Transverse colon (tissue), 4 donors: Measurements from ENCODE around the gene BNIP1. TPM values are rescaled to one million over a fixed set of nuclear protein-coding genes. Genes with fewer than 3 reads are reported as not detected.

ENCODE experiments used
- DNase-seq: peaks from one replicate; pipeline ENCODE4 v3.0.0-alpha.2; 2019
- H3K27ac ChIP-seq, 4 donors: fragments of 200-600 bp; sonication (generic); 2 replicates each; pipeline ENCODE4 v1.5.1; 2016 to 2018; ENCODE audit warnings: inconsistent platforms in 4 of 4
- H3K27me3 ChIP-seq: fragments of 200-600 bp; sonication (generic); 2 replicates; pipeline ENCODE4 v1.5.1; 2017; ENCODE audit warnings: inconsistent platforms
- H3K36me3 ChIP-seq, 4 donors: fragments of 200-600 bp; sonication (generic); 2 replicates each; pipeline ENCODE4 v1.5.1; 2017 to 2019; ENCODE audit warnings: inconsistent platforms in 4 of 4
- H3K4me1 ChIP-seq, 4 donors: fragments of 200-600 bp; sonication (generic); 2 replicates each; pipeline ENCODE4 v1.5.1; 2017 to 2020; ENCODE audit warnings: inconsistent platforms in 4 of 4
- H3K4me3 ChIP-seq, 4 donors: fragments of 200-600 bp; sonication (generic); 1 replicate in 1 of 4; 2 replicates in 3 of 4; pipeline versions ENCODE4 v1.5.1 to v1.6.1; 2017 to 2019; ENCODE audit warnings: inconsistent platforms in 4 of 4
- H3K9me3 ChIP-seq, 2 donors: fragments of 200-600 bp; sonication (generic); 2 replicates each; pipeline ENCODE4 v1.5.1; 2017 to 2019; ENCODE audit warnings: inconsistent platforms in 2 of 2
- EP300 ChIP-seq: sonication (generic); formaldehyde crosslinking; IDR thresholded peaks from one replicate; pipeline ENCODE4 v1.6.1; 2017; ENCODE audit warnings: antibody characterized with exemption, low read depth
- POLR2A ChIP-seq: fragments of 450-650 bp; IDR thresholded peaks from one replicate; pipeline ENCODE4 v1.6.1; 2016; ENCODE audit warnings: antibody characterized with exemption, mild to moderate bottlenecking, moderate library complexity
- POLR2AphosphoS5 ChIP-seq, 3 donors: sonication (generic); formaldehyde crosslinking; IDR thresholded peaks; one replicate each; pipeline ENCODE4 v1.6.1; 2016; ENCODE audit warnings: antibody characterized with exemption in 3 of 3
- WGBS, 2 donors: methylation state at CpG; one replicate each; pipeline ENCODE4 v1.1.5; 2018; ENCODE audit warnings: low coverage in 1 of 2; 5-methylcytosine and 5-hydroxymethylcytosine counted together
- in situ Hi-C, 4 donors: fragments of 200-750 bp; cut with MboI; loops; one replicate each; pipeline versions ENCODE4 v1.15.0 to v1.15.1; 2017; ENCODE audit warnings: low sequenced_read_pairs in 3 of 4, low pct_ligation_motif_present in 1 of 4, low pct_unique_long_range_greater_than_20kb in 1 of 4
- intact Hi-C: fragments of 100-400 bp; cut with DNase I; formaldehyde crosslinking; loops from one replicate; pipeline ENCODE4 v1.15.1; 2023; ENCODE audit warnings: low total_unique reads
- total RNA-seq, 4 donors: library from RNA; depleted of rRNA; stranded (reverse); fragments of >200 nt; gene quantifications; one replicate each; pipeline ENCODE4 v1.1.0, GENCODE V29; 2016
- TF ChIP-seq, protein P1 (sequence below), 5 experiments: fragments of 200-600 bp in 3 of 5; fragments of 450-650 bp in 2 of 5; sonication (generic) in 3 of 5; IDR thresholded peaks; 1 replicate in 2 of 5; 2 replicates in 3 of 5; pipeline ENCODE4 v1.5.1; 2016 to 2017; ENCODE audit warnings: antibody characterized with exemption in 5 of 5, inconsistent platforms in 3 of 5, mild to moderate bottlenecking in 2 of 5, moderate library complexity in 1 of 5

BNIP1 gene
- total RNA-seq, 4 donors from 2014 or later: 6.0 to 7.2 TPM; not detected in 2

DNA sequence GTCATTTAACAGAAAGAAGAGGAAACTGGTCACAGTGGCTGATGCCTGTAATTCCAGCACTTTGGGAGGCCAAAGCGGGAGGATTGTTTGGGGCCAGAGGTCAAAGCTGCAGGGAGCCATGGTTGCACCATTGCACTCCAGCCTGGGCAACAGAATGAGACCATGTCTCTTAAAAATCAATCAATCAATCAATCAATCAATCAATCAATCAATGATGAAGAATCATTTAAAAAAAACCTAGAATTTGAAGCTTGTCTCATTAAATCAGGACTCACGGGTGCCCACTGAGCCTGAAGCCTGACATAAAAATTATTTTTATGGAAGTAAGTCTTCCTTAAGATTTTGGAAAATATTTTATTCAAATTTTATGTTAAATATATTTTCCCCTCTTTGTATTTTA lies 43.9 kb downstream of the BNIP1 start:
- no peak for DNase-seq
- Histone ChIP-seq H3K36me3 (no peaks in the 10 kb centered on the region), H3K4me3 (no peak overlapping the region), H3K27ac (no peak overlapping the region), H3K27me3 (no peaks in the 10 kb centered on the region), H3K9me3 (no peaks in the 10 kb centered on the region), H3K4me1 (no peaks in the 10 kb centered on the region)
- intact Hi-C loops: no loop called here
- 74 to 75% methylated on average over 2 of the region's 2 CpGs for WGBS, 2 donors
- no peak for TF ChIP-seq EP300
- TF ChIP-seq, protein P1, sequence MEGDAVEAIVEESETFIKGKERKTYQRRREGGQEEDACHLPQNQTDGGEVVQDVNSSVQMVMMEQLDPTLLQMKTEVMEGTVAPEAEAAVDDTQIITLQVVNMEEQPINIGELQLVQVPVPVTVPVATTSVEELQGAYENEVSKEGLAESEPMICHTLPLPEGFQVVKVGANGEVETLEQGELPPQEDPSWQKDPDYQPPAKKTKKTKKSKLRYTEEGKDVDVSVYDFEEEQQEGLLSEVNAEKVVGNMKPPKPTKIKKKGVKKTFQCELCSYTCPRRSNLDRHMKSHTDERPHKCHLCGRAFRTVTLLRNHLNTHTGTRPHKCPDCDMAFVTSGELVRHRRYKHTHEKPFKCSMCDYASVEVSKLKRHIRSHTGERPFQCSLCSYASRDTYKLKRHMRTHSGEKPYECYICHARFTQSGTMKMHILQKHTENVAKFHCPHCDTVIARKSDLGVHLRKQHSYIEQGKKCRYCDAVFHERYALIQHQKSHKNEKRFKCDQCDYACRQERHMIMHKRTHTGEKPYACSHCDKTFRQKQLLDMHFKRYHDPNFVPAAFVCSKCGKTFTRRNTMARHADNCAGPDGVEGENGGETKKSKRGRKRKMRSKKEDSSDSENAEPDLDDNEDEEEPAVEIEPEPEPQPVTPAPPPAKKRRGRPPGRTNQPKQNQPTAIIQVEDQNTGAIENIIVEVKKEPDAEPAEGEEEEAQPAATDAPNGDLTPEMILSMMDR (IDR thresholded peaks at IDR 0.05): no peak
- no peak for TF ChIP-seq POLR2AphosphoS5 (IDR thresholded peaks at IDR 0.05)
- TF ChIP-seq POLR2A: no peak
- in situ Hi-C loops: no loop called here

DNA sequence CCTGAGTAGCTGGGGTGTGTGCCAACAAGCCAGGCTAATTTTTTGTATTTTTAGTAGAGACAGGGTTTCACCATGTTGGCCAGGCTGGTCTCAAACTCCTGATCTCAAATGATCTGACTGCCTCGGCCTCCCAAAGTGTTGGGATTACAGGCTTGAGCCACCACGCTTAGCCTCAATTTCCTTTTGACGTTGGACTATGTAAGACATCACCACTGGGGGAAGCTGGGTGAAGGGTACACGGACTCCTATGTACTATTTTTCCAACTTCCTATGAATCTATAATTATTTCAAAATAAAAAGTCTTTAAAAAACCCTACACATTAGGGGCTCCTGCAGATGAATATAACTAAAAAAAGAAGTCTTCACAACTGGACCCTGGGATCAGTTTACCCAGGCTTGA lies 46.7 kb downstream of the BNIP1 start:
- Histone ChIP-seq H3K4me1 (no peaks in the 10 kb centered on the region), H3K4me3 (no peak overlapping the region), H3K27ac (no peak overlapping the region), H3K9me3 (no peaks in the 10 kb centered on the region), H3K27me3 (peaks cover 5% of the 10 kb centered on the region), H3K36me3 (no peaks in the 10 kb centered on the region)
- TF ChIP-seq POLR2AphosphoS5 (IDR thresholded peaks at IDR 0.05): no peak
- no peak for TF ChIP-seq EP300
- no peak for TF ChIP-seq POLR2A
- TF ChIP-seq, protein P1 (IDR thresholded peaks at IDR 0.05): no peak
- in situ Hi-C loops: no loop called here
- 76 to 81% methylated on average over 4 of the region's 4 CpGs for WGBS, 2 donors
- intact Hi-C loops: no loop called here
- no peak for DNase-seq

DNA sequence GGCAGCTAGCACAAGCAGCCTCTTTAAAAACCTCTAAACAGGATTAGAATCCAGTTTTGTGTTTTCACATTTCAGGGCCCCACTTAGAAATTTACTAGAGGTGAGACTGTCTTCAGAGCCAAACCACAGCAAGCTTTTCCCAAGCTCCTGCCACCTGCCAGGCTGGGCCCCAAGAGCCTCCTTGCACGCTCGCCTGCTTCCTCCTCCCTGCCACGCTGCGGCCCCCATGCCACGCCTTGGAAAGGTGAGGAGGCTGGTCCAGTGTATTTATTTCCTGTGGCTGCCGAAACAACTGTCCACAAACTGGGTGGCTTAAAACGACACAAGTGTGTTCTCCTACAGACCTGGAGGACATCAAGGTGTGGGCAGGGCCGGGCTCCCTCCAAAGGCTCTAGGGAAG lies 47.2 kb downstream of the BNIP1 start:
- Histone ChIP-seq H3K27ac (no peak overlapping the region), H3K9me3 (no peaks in the 10 kb centered on the region), H3K4me1 (no peaks in the 10 kb centered on the region), H3K27me3 (peaks cover 7% of the 10 kb centered on the region), H3K36me3 (no peaks in the 10 kb centered on the region), H3K4me3 (no peak overlapping the region)
- WGBS, 2 donors: 70% methylated on average over 8 of the region's 8 CpGs; no CpG with 5 or more reads in 1 of the 2 donors
- TF ChIP-seq, protein P1 (IDR thresholded peaks at IDR 0.05): no peak
- TF ChIP-seq POLR2A (no peak), POLR2AphosphoS5 (IDR thresholded peaks at IDR 0.05) (no peak), EP300 (no peak)
- in situ Hi-C loops: no loop called here
- intact Hi-C loops: no loop called here
- DNase-seq: no peak

DNA sequence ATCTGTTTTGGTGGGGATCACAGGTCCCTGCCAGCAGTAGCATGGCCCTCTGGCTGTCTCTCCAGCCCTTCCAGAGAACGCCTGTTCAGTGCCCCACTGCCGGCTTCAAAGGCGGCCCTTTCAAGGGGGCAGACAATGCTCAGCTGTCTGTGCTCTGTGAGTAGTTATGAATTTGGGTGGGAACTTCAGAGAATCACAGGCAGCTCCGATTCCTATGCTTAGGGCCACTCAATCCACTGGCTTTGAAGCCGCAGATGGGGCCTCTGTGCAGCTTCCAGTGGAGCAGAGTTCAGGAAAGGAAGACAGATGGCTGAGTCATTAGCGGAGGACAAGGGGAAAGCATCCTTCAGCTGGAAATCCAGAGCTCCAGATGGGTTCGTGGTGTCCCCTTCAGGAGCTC lies 48.2 kb downstream of the BNIP1 start:
- no peak for TF ChIP-seq EP300
- TF ChIP-seq, protein P1 (IDR thresholded peaks at IDR 0.05): no peak
- no peak for TF ChIP-seq POLR2A
- no peak for TF ChIP-seq POLR2AphosphoS5 (IDR thresholded peaks at IDR 0.05)
- H3K4me1 ChIP-seq: no peaks in the 10 kb centered on the region
- 80% methylated on average over 7 of the region's 7 CpGs; no CpG with 5 or more reads in 1 of the 2 donors for WGBS, 2 donors
- H3K27ac ChIP-seq: no peak overlapping the region
- no peak for DNase-seq
- peaks cover 8% of the 10 kb centered on the region for H3K27me3 ChIP-seq
- intact Hi-C loops (no loop called here), in situ Hi-C loops (no loop called here)
- H3K36me3 ChIP-seq: no peaks in the 10 kb centered on the region
- no peak overlapping the region for H3K4me3 ChIP-seq
- H3K9me3 ChIP-seq: no peaks in the 10 kb centered on the region
